Adrenal gland (tissue), 12 donors: ENCODE measurements around the gene CYP19A1. TPM values are rescaled to one million over a fixed set of nuclear protein-coding genes. Genes with fewer than 3 reads are reported as not detected.

Experiments used
- DNase-seq, 7 donors: peaks; one replicate each; pipeline ENCODE4 v3.0.0-alpha.2; 2019 to 2020
- H3K27ac ChIP-seq, 5 donors: fragments of 200-600 bp; sonication (generic) in 4 of 5; 1 replicate in 3 of 5; 2 replicates in 2 of 5; pipeline versions ENCODE4 v1.5.1 to v1.8.0; 2016 to 2020; ENCODE audit warnings: mild to moderate bottlenecking in 1 of 5
- H3K27me3 ChIP-seq: fragments of 200-600 bp; 2 replicates; pipeline ENCODE4 v1.8.0; 2021
- H3K36me3 ChIP-seq, 2 donors: fragments of 200-600 bp; replicated peaks in 1 of 2; 1 replicate in 1 of 2; 2 replicates in 1 of 2; pipeline versions ENCODE4 v1.5.1 to v1.8.0; 2018 to 2022
- H3K4me1 ChIP-seq, 2 donors: fragments of 200-600 bp; replicated peaks in 1 of 2; 1 replicate in 1 of 2; 2 replicates in 1 of 2; pipeline versions ENCODE4 v1.5.1 to v1.8.0; 2018 to 2021
- H3K4me3 ChIP-seq, 4 donors: fragments of 200-600 bp; sonication (generic) in 3 of 4; one replicate each; pipeline ENCODE4 v1.5.1; 2016 to 2018
- H3K9me3 ChIP-seq, 3 donors: fragments of 200-600 bp; sonication (generic) in 1 of 3; replicated peaks in 1 of 3; 1 replicate in 2 of 3; 2 replicates in 1 of 3; pipeline versions ENCODE4 v1.5.1 to v1.8.0; 2016 to 2021
- POLR2A ChIP-seq, 2 donors: fragments of 450-650 bp; IDR thresholded peaks; one replicate each; pipeline ENCODE4 v1.6.1; 2017; ENCODE audit warnings: antibody characterized with exemption in 2 of 2, mild to moderate bottlenecking in 2 of 2, moderate library complexity in 1 of 2
- WGBS, 4 donors: extraction: QIAGEN DNeasy Blood & Tissue Kit in 2 of 4; methylation state at CpG; one replicate each; pipeline versions ENCODE4 v1.1.5 to v1.1.7; 2013 to 2017; 5-methylcytosine and 5-hydroxymethylcytosine counted together
- intact Hi-C, 2 donors: fragments of 100-400 bp; cut with DNase I; formaldehyde crosslinking; loops; one replicate each; pipeline versions ENCODE4 v1.14.1 to v1.15.0; 2022 to 2023
- polyA plus RNA-seq, 3 donors: library from polyadenylated mRNA; stranded (reverse); fragments of 200-250 nt in 2 of 3; fragments of 350-450 nt in 1 of 3; fragmentation: Illumina TruSeq in 1 of 3; extraction: RNeasy Lipid Tissue Mini Kit (QIAGEN cat#74804) in 1 of 3; gene quantifications; one replicate each; pipeline ENCODE4 v1.2.3, GENCODE V29; 2013 to 2014
- total RNA-seq, 9 donors: library from RNA; depleted of rRNA in 4 of 9; stranded (reverse); fragments of >200 nt in 4 of 9; fragments of 120-200 nt in 1 of 9; fragmentation: NEBNext Ultra II Directional in 1 of 9; extraction: Animal tissue kit (Norgen Biotek cat#: 25700) in 1 of 9; gene quantifications; one replicate each; pipeline versions ENCODE4 v1.1.0 to v1.2.4, GENCODE V29; 2013 to 2023
- TF ChIP-seq, protein P1 (sequence below), 6 experiments: fragments of 450-650 bp in 4 of 6; fragments of 200-600 bp in 2 of 6; sonication (generic) in 1 of 6; IDR thresholded peaks; 1 replicate in 5 of 6; 2 replicates in 1 of 6; pipeline versions ENCODE4 v1.5.1 to v1.8.0; 2016 to 2021; ENCODE audit warnings: antibody characterized with exemption in 6 of 6, mild to moderate bottlenecking in 2 of 6, moderate library complexity in 1 of 6
- donor health status: healthy with polysubstance abuse.
- donor health status: Bipolar disorder and iron deficiency.
- donor health status: DM: yes; HTN: yes; CAD: no.
- donor health status: DM: no; HTN: no; CAD: no.
- donor health status: DM: no; HTN: no; CAD: no.
- donor health status: DM: yes; HTN: yes; CAD: no.

CYP19A1 gene
- total and polyA plus RNA-seq, 12 donors: 0.41 to 21.6 (median 1.3) TPM

DNA sequence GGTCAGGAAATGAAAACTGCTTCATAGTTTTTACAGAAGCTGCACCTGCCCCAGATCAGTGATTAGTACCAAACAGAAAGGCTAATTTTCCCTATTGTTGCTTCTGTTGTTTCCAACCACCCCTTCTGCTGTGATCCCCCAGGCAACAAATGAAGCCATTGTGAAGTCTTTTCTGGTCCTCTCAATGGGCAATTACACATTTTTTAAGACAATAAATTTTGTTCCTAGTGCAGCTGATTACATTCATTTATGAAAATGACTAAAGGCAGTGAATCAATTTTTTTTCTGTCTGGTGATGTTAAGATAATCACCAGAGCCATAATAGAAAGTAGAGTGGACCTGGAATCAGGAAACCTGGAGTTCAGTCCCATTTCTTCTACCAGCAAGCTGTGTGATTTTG, 35.7 kb upstream of the CYP19A1 start:
- TF ChIP-seq, protein P1, sequence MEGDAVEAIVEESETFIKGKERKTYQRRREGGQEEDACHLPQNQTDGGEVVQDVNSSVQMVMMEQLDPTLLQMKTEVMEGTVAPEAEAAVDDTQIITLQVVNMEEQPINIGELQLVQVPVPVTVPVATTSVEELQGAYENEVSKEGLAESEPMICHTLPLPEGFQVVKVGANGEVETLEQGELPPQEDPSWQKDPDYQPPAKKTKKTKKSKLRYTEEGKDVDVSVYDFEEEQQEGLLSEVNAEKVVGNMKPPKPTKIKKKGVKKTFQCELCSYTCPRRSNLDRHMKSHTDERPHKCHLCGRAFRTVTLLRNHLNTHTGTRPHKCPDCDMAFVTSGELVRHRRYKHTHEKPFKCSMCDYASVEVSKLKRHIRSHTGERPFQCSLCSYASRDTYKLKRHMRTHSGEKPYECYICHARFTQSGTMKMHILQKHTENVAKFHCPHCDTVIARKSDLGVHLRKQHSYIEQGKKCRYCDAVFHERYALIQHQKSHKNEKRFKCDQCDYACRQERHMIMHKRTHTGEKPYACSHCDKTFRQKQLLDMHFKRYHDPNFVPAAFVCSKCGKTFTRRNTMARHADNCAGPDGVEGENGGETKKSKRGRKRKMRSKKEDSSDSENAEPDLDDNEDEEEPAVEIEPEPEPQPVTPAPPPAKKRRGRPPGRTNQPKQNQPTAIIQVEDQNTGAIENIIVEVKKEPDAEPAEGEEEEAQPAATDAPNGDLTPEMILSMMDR (IDR thresholded peaks at IDR 0.05): no peak
- no peak for TF ChIP-seq POLR2A (IDR thresholded peaks at IDR 0.05)
- H3K27ac ChIP-seq: no peak overlapping the region
- intact Hi-C loops: no loop called here
- H3K4me3 ChIP-seq: no peak overlapping the region
- H3K4me1 ChIP-seq: peaks cover 0 to 2% of the 10 kb centered on the region in 2 donors
- H3K27me3 ChIP-seq: no peaks in the 10 kb centered on the region
- DNase-seq: no peak
- H3K36me3 ChIP-seq: no peaks in the 10 kb centered on the region
- no peaks in the 10 kb centered on the region for H3K9me3 ChIP-seq

DNA sequence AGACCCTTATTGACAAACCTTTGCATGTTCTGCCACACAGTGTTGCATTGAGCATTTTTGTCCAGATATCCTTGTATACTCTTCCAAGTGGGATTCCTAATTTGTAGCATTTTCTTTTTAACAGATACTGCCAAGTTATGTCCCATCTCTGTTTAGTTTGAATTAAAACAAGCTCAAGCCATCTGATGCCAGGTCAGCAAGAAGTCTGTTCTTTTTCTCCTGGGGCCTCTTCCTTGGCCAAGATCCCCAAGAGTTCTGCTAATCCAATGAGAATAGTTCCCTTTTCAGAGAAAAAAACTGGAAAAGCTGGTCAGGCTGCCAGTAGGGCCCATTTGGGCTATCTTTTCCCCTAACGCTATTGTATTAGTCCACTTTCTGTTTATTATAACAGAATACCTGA, 32.9 kb upstream of the CYP19A1 start:
- intact Hi-C loops: no loop called here
- WGBS, 4 donors: 62 to 88% (median 75%) methylated on average over 1 of the region's 1 CpG
- H3K27me3 ChIP-seq: no peaks in the 10 kb centered on the region
- no peak overlapping the region for H3K4me3 ChIP-seq
- no peaks in the 10 kb centered on the region for H3K4me1 ChIP-seq
- TF ChIP-seq, protein P1 (IDR thresholded peaks at IDR 0.05): no peak
- TF ChIP-seq POLR2A (IDR thresholded peaks at IDR 0.05): no peak
- no peaks in the 10 kb centered on the region for H3K9me3 ChIP-seq
- no peaks in the 10 kb centered on the region for H3K36me3 ChIP-seq
- H3K27ac ChIP-seq: no peak overlapping the region
- DNase-seq: no peak

DNA sequence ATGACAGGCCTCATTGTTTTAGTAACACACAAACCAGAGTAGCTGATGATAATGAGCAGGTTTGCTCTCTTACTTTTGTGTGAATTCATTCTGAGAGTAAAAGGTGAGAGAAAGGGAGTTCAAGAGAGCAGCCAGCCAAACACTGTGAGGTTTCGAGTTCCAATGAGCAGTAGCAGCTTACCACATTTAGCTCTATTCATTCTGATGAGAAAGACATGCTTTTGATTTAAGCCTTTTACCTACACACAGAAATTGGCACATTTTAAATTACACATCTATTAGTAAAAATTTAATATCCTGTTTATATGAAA, 31.0 kb upstream of the CYP19A1 start:
- intact Hi-C loops: no loop called here
- H3K27me3 ChIP-seq: no peaks in the 10 kb centered on the region
- H3K36me3 ChIP-seq: no peaks in the 10 kb centered on the region
- no peak for TF ChIP-seq POLR2A (IDR thresholded peaks at IDR 0.05)
- H3K9me3 ChIP-seq: no peaks in the 10 kb centered on the region
- H3K4me1 ChIP-seq: no peaks in the 10 kb centered on the region
- H3K27ac ChIP-seq: no peak overlapping the region
- WGBS, 4 donors: 92 to 100% (median 99%) methylated on average over 1 of the region's 1 CpG
- no peak overlapping the region for H3K4me3 ChIP-seq
- no peak for DNase-seq

DNA sequence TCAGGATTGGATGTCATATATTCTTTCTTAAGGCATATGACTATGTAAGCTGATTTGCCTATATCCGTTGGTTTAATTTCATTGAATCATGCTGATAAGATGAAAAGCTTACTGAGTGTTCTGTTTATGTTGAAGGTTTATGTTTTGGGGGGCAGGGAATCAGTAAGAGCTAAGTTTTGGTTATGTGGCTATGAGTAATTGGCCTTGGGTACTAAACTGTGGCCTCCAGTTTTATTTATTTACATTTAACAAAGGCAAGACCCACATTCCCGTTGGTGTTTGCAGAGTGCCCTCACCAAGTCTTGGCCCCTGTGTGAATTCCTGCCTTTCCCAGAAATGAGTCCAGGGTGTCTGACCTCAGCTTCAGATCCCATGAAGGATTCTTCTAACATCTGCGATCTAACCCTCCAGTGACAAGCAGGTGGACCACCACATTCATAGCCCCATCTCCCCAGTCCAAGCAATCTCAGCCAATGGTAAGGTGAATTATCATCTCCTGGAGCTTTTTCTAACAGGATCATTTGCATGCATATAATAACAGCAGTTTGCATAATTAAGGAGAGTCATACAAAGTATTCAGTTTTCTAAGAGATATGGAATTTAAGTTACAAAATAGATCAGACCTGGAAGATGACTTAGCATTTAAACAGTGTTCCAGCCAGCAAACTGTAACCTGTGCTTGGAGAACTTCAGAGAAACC, 30.5 kb upstream of the CYP19A1 start:
- no peak overlapping the region for H3K27ac ChIP-seq
- 60 to 78% (median 71%) methylated on average over 3 of the region's 3 CpGs for WGBS, 4 donors

DNA sequence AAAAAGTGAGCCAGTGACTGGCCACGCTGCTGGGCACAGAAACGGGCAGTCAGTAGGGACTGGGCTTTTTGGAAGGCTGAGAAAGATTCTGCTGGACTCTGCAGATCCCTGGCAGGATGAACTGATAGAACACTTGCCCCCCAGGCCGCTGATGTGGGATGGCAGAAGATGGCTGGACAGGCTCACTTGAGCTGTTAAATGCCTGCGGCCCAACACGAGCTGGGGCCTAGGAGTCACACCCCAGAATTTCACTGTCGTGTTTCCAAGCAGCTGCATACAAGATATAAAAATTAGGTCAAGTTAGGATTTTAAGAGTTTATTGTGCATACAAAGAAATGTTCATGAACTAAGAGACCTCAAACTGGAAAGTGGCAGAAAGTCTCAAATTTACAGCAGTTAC, 29.9 kb upstream of the CYP19A1 start:
- TF ChIP-seq, protein P1 (IDR thresholded peaks at IDR 0.05): no peak
- no peak for TF ChIP-seq POLR2A (IDR thresholded peaks at IDR 0.05)
- H3K36me3 ChIP-seq: no peaks in the 10 kb centered on the region
- DNase-seq: no peak
- H3K27ac ChIP-seq: no peak overlapping the region
- no peak overlapping the region for H3K4me3 ChIP-seq
- WGBS, 4 donors: 72 to 88% (median 84%) methylated on average over 6 of the region's 6 CpGs
- intact Hi-C loops: no loop called here
- H3K27me3 ChIP-seq: no peaks in the 10 kb centered on the region
- no peaks in the 10 kb centered on the region for H3K9me3 ChIP-seq
- H3K4me1 ChIP-seq: no peaks in the 10 kb centered on the region

More for the DNA sequence above, 30.5 kb upstream of the CYP19A1 start:
- no peak for DNase-seq
- intact Hi-C loops: no loop called here
- no peak overlapping the region for H3K4me3 ChIP-seq
- H3K27me3 ChIP-seq: no peaks in the 10 kb centered on the region
- H3K4me1 ChIP-seq: no peaks in the 10 kb centered on the region
- TF ChIP-seq, protein P1 (IDR thresholded peaks at IDR 0.05): no peak
- no peaks in the 10 kb centered on the region for H3K36me3 ChIP-seq
- no peaks in the 10 kb centered on the region for H3K9me3 ChIP-seq
